SK-N-SH (cell line): ENCODE results near the gene MGRN1. TPM values are rescaled to one million over a fixed set of nuclear protein-coding genes. Genes with fewer than 3 reads are reported as not detected.

Experiments used
- CTCF ChIA-PET: fragments of 300-600, 350-600 bp; formaldehyde crosslinking; extraction: SDS; loops from one replicate; lab custom pipeline; 2021; lab: Yijun Ruan, JAX
- POLR2A ChIA-PET: fragments of 350-600 bp; sonication (Branson Sonifier 250); formaldehyde crosslinking; extraction: SDS; loops from one replicate; lab custom pipeline; 2020; ENCODE audit warnings: antibody characterized with exemption, inconsistent platforms; lab: Yijun Ruan, JAX
- DNase-seq: peaks from one replicate; pipeline ENCODE4 v3.0.0; 2012
- H2AFZ ChIP-seq: fragments of 200-600 bp; sonication (generic); 2 replicates; pipeline ENCODE4 v1.8.1; 2016; ENCODE audit warnings: antibody characterized with exemption, mild to moderate bottlenecking, low read depth
- H3F3A ChIP-seq: fragments of 200-600 bp; sonication (generic); replicated peaks from 2 replicates; pipeline ENCODE3; 2016; ENCODE audit warnings: antibody characterized with exemption, mild to moderate bottlenecking; ENCODE audit not compliant: insufficient read depth
- H3K27ac ChIP-seq, 2 experiments: fragments of 200-500 bp in 1 of 2; fragments of 200-600 bp in 1 of 2; sonication (Bioruptor generic) in 1 of 2; sonication (generic), shearing (Covaris generic) in 1 of 2; 2 replicates each; pipeline versions ENCODE4 v1.5.1 to v1.6.1; 2014 to 2016; ENCODE audit warnings: low read depth in 2 of 2, inconsistent platforms in 1 of 2, low read length in 1 of 2, mild to moderate bottlenecking in 1 of 2, mixed read lengths in 1 of 2
- H3K27me3 ChIP-seq: fragments of 200-600 bp; sonication (generic), shearing (Covaris generic); 2 replicates; pipeline ENCODE4 v1.6.1; 2016; ENCODE audit warnings: mixed run types; ENCODE audit not compliant: insufficient read depth
- H3K36me3 ChIP-seq, 2 experiments: fragments of 200-500 bp in 1 of 2; fragments of 200-600 bp in 1 of 2; sonication (Bioruptor generic) in 1 of 2; sonication (generic) in 1 of 2; replicated peaks in 1 of 2; 2 replicates each; pipeline versions ENCODE3 to v1.5.1; 2014 to 2016; ENCODE audit warnings: low read length in 1 of 2, mild to moderate bottlenecking in 1 of 2; ENCODE audit not compliant: insufficient read depth in 2 of 2, control insufficient read depth in 1 of 2
- H3K4me1 ChIP-seq, 2 experiments: fragments of 200-500 bp in 1 of 2; fragments of 200-600 bp in 1 of 2; sonication (Bioruptor generic) in 1 of 2; sonication (generic), shearing (Covaris generic) in 1 of 2; 2 replicates each; pipeline versions ENCODE4 v1.5.1 to v1.6.1; 2014 to 2016; ENCODE audit warnings: low read depth in 1 of 2, low read length in 1 of 2, mixed run types in 1 of 2; ENCODE audit not compliant: insufficient read depth in 2 of 2, control insufficient read depth in 1 of 2
- H3K4me2 ChIP-seq: fragments of 200-600 bp; sonication (generic), shearing (Covaris generic); 2 replicates; pipeline ENCODE4 v1.6.1; 2017; ENCODE audit warnings: mixed run types
- H3K4me3 ChIP-seq, 2 experiments: fragments of 200-500 bp in 1 of 2; fragments of 200-600 bp in 1 of 2; sonication (Bioruptor generic) in 1 of 2; sonication (generic), shearing (Covaris generic) in 1 of 2; 2 replicates each; pipeline versions ENCODE4 v1.5.1 to v1.8.1; 2014 to 2016; ENCODE audit warnings: low read depth in 2 of 2, inconsistent platforms in 1 of 2, low read length in 1 of 2, mild to moderate bottlenecking in 1 of 2, mixed read lengths in 1 of 2, moderate library complexity in 1 of 2
- H3K79me2 ChIP-seq: fragments of 200-600 bp; sonication (generic); 2 replicates; pipeline ENCODE4 v1.8.1; 2017; ENCODE audit warnings: mild to moderate bottlenecking; ENCODE audit not compliant: insufficient read depth
- H3K9ac ChIP-seq: fragments of 200-600 bp; sonication (generic); 2 replicates; pipeline ENCODE4 v1.6.1; 2017; ENCODE audit warnings: mixed run types
- H3K9me2 ChIP-seq: fragments of 200-600 bp; sonication (generic); 2 replicates; pipeline ENCODE4 v1.6.1; 2017; ENCODE audit warnings: mixed run types
- H3K9me3 ChIP-seq: fragments of 200-600 bp; sonication (generic); 2 replicates; pipeline ENCODE4 v1.6.1; 2017; ENCODE audit warnings: mixed run types, mild to moderate bottlenecking, moderate library complexity
- H4K20me1 ChIP-seq: fragments of 200-600 bp; sonication (generic); 2 replicates; pipeline ENCODE4 v1.6.1; 2017; ENCODE audit warnings: mild to moderate bottlenecking, mixed run types; ENCODE audit not compliant: insufficient read depth
- CTCF ChIP-seq: fragments of 200-600 bp; sonication (generic); IDR thresholded peaks from 2 replicates; pipeline ENCODE4 v1.6.1; 2017; ENCODE audit warnings: antibody characterized with exemption, mild to moderate bottlenecking, moderate library complexity
- GATA2 ChIP-seq: sonication (generic); formaldehyde crosslinking; IDR thresholded peaks from 2 replicates; pipeline ENCODE4 v1.5.0; 2020; ENCODE audit warnings: mild to moderate bottlenecking, missing genetic modification reagents
- MAX ChIP-seq: IDR thresholded peaks from 2 replicates; pipeline ENCODE4 v1.4.0; 2012; ENCODE audit warnings: low read depth
- RAD21 ChIP-seq: IDR thresholded peaks from 2 replicates; pipeline ENCODE4 v1.6.1; 2012; ENCODE audit warnings: mild to moderate bottlenecking, low read length
- RCOR1 ChIP-seq: fragments of 150-350 bp; IDR thresholded peaks from 2 replicates; pipeline ENCODE4 v1.6.1; 2017; ENCODE audit warnings: antibody characterized with exemption, low read length
- TCF12 ChIP-seq: IDR thresholded peaks from 2 replicates; pipeline ENCODE4 v1.4.0; 2012
- TEAD4 ChIP-seq: IDR thresholded peaks from 2 replicates; pipeline ENCODE4 v1.4.0; 2012; ENCODE audit warnings: mild to moderate bottlenecking, borderline replicate concordance; ENCODE audit not compliant: insufficient read depth
- WGBS: methylation state at CpG from one replicate; pipeline ENCODE4 v1.1.6; 2017; ENCODE audit warnings: low lambda C conversion rate; 5-methylcytosine and 5-hydroxymethylcytosine counted together
- polyA plus RNA-seq, 3 experiments: library from polyadenylated mRNA; depleted of rRNA; stranded (reverse); fragments of >200 nt; gene quantifications; 2 replicates each; pipeline ENCODE4 v1.2.3, GENCODE V29; 2012

MGRN1 gene
- polyA plus RNA-seq, 1 of the 3 experiments (the other 2 are of a cell fraction), result 13.3 TPM

- no peak overlapping the region for H3K4me2 ChIP-seq
- 96% methylated on average over 29 of the region's 36 CpGs for WGBS
- ChIA-PET CTCF (interaction anchor here (0.9 to 1.3 kb wide), 4 partner anchors 9 to 59 kb away, joined by 3 to 6 read pairs (median 4); partner anchors contain the start of gene MGRN1), POLR2A (no interaction called here)
- peak; percentile 78 for DNase-seq
- H3K27ac ChIP-seq, result no peak overlapping the region
- 0 out of 2 replicates have a peak, but pooled peaks cover 2% of the 10 kb centered on the region for H4K20me1 ChIP-seq
- TF ChIP-seq RAD21, result peak; percentile 16; the same call in 1 of the 2 replicates
- peak; percentile 40 for TF ChIP-seq CTCF
- no peak for TF ChIP-seq TCF12
- no peak for TF ChIP-seq TEAD4
- TF ChIP-seq RCOR1, result no peak
- TF ChIP-seq GATA2, result no peak
- no peaks in the 10 kb centered on the region for H3K27me3 ChIP-seq
- H3K9ac ChIP-seq, result no peak overlapping the region
- H3K4me1 ChIP-seq, result peaks cover 0 to 4% of the 10 kb centered on the region in 2 experiments; a peak in 1 of 4 replicates
- no peaks in the 10 kb centered on the region; the same call in 1 of the 2 replicates for H3K79me2 ChIP-seq
- H3K4me3 ChIP-seq, result no peak overlapping the region
- H3F3A ChIP-seq, result no peaks in the 10 kb centered on the region
- no peak overlapping the region for H2AFZ ChIP-seq
- H3K36me3 ChIP-seq, result peaks cover 0 to 56% of the 10 kb centered on the region in 2 experiments
- no peaks in the 10 kb centered on the region for H3K9me2 ChIP-seq
- no peaks in the 10 kb centered on the region for H3K9me3 ChIP-seq
These were observed 58.1 kb downstream of the MGRN1 start for GRCh38 chr16:4682616-4683254.

- 95% methylated on average over 10 of the region's 17 CpGs for WGBS
- H3K27ac ChIP-seq, result no peak overlapping the region; a peak in 1 of 4 replicates
- TF ChIP-seq MAX, result no peak
- H2AFZ ChIP-seq, result no peak overlapping the region
- POLR2A ChIA-PET, result no interaction called here
- no peak overlapping the region for H3K4me3 ChIP-seq
- CTCF ChIA-PET, result interaction anchor here (0.9 to 1.3 kb wide), 4 partner anchors 8 to 59 kb away, joined by 3 to 6 read pairs (median 4); partner anchors contain the start of gene MGRN1
- no peaks in the 10 kb centered on the region for H3K9me2 ChIP-seq
- peaks cover 0 to 4% of the 10 kb centered on the region in 2 experiments; a peak in 1 of 4 replicates for H3K4me1 ChIP-seq
- no peak overlapping the region for H3K9ac ChIP-seq
- H4K20me1 ChIP-seq, result no peaks in the 10 kb centered on the region
- H3K27me3 ChIP-seq, result no peaks in the 10 kb centered on the region
- no peak overlapping the region for H3K4me2 ChIP-seq
- no peaks in the 10 kb centered on the region for H3K9me3 ChIP-seq
- H3F3A ChIP-seq, result no peaks in the 10 kb centered on the region
- H3K36me3 ChIP-seq, result peaks cover 0 to 62% of the 10 kb centered on the region in 2 experiments
- no peaks in the 10 kb centered on the region; the same call in 1 of the 2 replicates for H3K79me2 ChIP-seq
- no peak for DNase-seq
These were observed 58.8 kb downstream of the MGRN1 start for GRCh38 chr16:4683255-4684057.
